Subcutaneous abdominal adipose tissue (tissue), 5 donors: Measurements from ENCODE around the gene CPA4.

ENCODE experiments used
- H3K27ac ChIP-seq: one replicate; pipeline ENCODE4 v1.7.0; 2013; ENCODE audit warnings: low read depth, mild to moderate bottlenecking, inconsistent platforms, low read length, moderate library complexity
- H3K27me3 ChIP-seq, 5 donors: one replicate each; pipeline ENCODE4 v1.7.0; 2013; ENCODE audit warnings: low read length in 5 of 5, inconsistent platforms in 1 of 5; ENCODE audit not compliant: control insufficient read depth in 5 of 5, insufficient read depth in 4 of 5
- H3K36me3 ChIP-seq, 5 donors: one replicate each; pipeline ENCODE4 v1.7.0; 2013; ENCODE audit warnings: low read length in 5 of 5; ENCODE audit not compliant: control insufficient read depth in 5 of 5, insufficient read depth in 5 of 5
- H3K4me1 ChIP-seq, 5 donors: one replicate each; pipeline ENCODE4 v1.7.0; 2013; ENCODE audit warnings: low read length in 5 of 5, mild to moderate bottlenecking in 3 of 5, moderate library complexity in 1 of 5; ENCODE audit not compliant: control insufficient read depth in 5 of 5, insufficient read depth in 5 of 5
- H3K4me3 ChIP-seq, 5 donors: one replicate each; pipeline ENCODE4 v1.7.0; 2013; ENCODE audit warnings: low read length in 5 of 5, low read depth in 1 of 5
- H3K9ac ChIP-seq, 5 donors: one replicate each; pipeline ENCODE4 v1.7.0; 2013; ENCODE audit warnings: low read length in 5 of 5, mild to moderate bottlenecking in 4 of 5, moderate library complexity in 3 of 5
- H3K9me3 ChIP-seq, 5 donors: one replicate each; pipeline ENCODE4 v1.7.0; 2013; ENCODE audit warnings: low read length in 5 of 5; ENCODE audit not compliant: control insufficient read depth in 5 of 5
- donor health status: healthy.
- donor health status: healthy.
- donor health status: healthy.
- donor health status: healthy.
- donor health status: healthy.

The CPA4 gene

DNA sequence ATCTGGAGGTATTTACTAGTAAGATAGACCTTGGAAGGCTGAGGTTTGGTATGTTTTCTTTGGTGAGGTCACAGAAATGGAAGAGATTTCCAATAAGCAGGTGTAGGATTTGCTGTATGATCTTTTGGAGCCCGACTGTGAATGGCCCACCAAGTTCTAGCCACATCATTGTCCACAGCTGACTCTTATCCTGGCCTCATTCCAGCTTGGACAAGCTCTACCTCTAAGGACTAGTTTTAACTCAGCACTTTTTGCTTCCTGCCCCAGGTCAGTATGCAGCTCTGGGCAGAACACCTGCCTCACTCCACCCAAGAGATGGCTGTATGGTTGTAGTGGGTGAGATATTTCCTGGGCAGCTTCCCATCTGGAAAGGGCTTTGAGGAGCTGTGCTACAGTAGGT is 6.1 kb upstream of the CPA4 start:
- Histone ChIP-seq H3K4me1 (peaks cover 0 to under 1% (median 0%) of the 10 kb centered on the region in 5 donors), H3K4me3 (no peak overlapping the region), H3K27me3 (no peaks in the 10 kb centered on the region), H3K9me3 (no peaks in the 10 kb centered on the region), H3K9ac (no peak overlapping the region), H3K36me3 (no peaks in the 10 kb centered on the region), H3K27ac (no peak overlapping the region)

GRCh38 chr7:130288168-130288567 is 4.8 kb upstream of the CPA4 start:
- Histone ChIP-seq H3K36me3 (no peaks in the 10 kb centered on the region), H3K4me1 (peaks cover 0 to 9% (median 4%) of the 10 kb centered on the region in 5 donors), H3K4me3 (no peak overlapping the region), H3K9ac (no peak overlapping the region), H3K27ac (no peak overlapping the region), H3K27me3 (no peaks in the 10 kb centered on the region), H3K9me3 (no peaks in the 10 kb centered on the region)

- Histone ChIP-seq H3K4me1 (peaks cover 0 to 15% (median 8%) of the 10 kb centered on the region in 5 donors), H3K4me3 (no peak overlapping the region), H3K36me3 (no peaks in the 10 kb centered on the region), H3K9me3 (no peaks in the 10 kb centered on the region), H3K27ac (no peak overlapping the region), H3K27me3 (no peaks in the 10 kb centered on the region), H3K9ac (no peak overlapping the region)
These were observed 4.1 kb upstream of the CPA4 start for GRCh38 chr7:130288829-130289228.

- Histone ChIP-seq H3K4me3 (no peak overlapping the region), H3K27ac (no peak overlapping the region), H3K36me3 (no peaks in the 10 kb centered on the region), H3K27me3 (no peaks in the 10 kb centered on the region), H3K9ac (no peak overlapping the region), H3K4me1 (peaks cover 0 to 15% (median 8%) of the 10 kb centered on the region in 5 donors), H3K9me3 (no peaks in the 10 kb centered on the region)
These were observed 3.5 kb upstream of the CPA4 start for GRCh38 chr7:130289478-130289877.

GRCh38 chr7:130290745-130291144 is 2.2 kb upstream of the CPA4 start:
- H3K27me3 ChIP-seq: no peaks in the 10 kb centered on the region
- H3K9me3 ChIP-seq: no peaks in the 10 kb centered on the region
- no peaks in the 10 kb centered on the region for H3K36me3 ChIP-seq
- H3K4me1 ChIP-seq: peaks cover 0 to 15% (median 8%) of the 10 kb centered on the region in 5 donors
- H3K4me3 ChIP-seq: no peak overlapping the region
- H3K27ac ChIP-seq: no peak overlapping the region
- H3K9ac ChIP-seq: no peak overlapping the region

GRCh38 chr7:130293521-130293920 is 560 bp downstream of the CPA4 start:
- no peaks in the 10 kb centered on the region for H3K9me3 ChIP-seq
- no peaks in the 10 kb centered on the region for H3K36me3 ChIP-seq
- H3K9ac ChIP-seq: no peak overlapping the region
- peaks cover 0 to 15% (median 8%) of the 10 kb centered on the region in 5 donors for H3K4me1 ChIP-seq
- H3K4me3 ChIP-seq: no peak overlapping the region
- no peaks in the 10 kb centered on the region for H3K27me3 ChIP-seq
- H3K27ac ChIP-seq: peak overlapping the region; percentile 57

- no peak overlapping the region for H3K4me3 ChIP-seq
- H3K27me3 ChIP-seq: no peaks in the 10 kb centered on the region
- no peaks in the 10 kb centered on the region for H3K9me3 ChIP-seq
- peaks cover 0 to 15% (median 14%) of the 10 kb centered on the region in 5 donors for H3K4me1 ChIP-seq
- no peak overlapping the region for H3K27ac ChIP-seq
- no peaks in the 10 kb centered on the region for H3K36me3 ChIP-seq
- H3K9ac ChIP-seq: no peak overlapping the region
These were observed 1.4 kb downstream of the CPA4 start for GRCh38 chr7:130294314-130294713.

DNA sequence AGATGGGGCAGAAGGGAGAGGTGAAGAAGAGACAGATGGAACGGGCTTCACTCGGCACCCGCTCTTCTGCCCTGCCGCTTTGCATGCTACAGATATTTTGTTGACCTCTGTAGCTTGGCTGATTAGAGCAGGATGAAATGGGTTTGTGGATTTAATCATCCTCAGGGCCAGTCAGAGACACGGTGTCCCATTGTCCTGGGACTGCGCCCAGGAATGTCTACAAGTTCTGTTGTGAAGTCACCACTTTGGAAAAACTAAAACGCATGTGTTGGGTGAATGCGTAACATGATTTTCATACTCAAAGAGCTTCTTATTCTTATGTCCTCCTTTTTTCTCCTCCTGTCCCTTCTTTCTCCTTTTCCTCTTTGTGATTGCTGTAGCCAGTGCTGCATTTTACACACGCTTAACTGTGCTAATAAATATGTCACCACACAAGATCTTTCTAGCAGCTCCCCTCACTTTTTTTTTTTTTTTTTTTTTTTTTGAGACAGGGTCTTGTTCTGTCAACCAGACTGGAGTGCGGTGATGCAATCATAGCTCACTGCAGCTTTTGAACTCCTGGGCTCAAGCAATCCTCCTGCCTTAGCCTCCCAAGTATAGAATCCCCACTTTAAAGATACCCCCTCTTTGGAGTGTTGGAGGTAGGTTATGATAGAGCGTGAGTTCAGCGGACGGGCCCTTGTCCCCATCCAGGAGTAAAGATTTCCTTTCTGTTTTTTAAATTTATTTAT is 3.4 kb downstream of the CPA4 start:
- H3K27me3 ChIP-seq: no peaks in the 10 kb centered on the region
- no peaks in the 10 kb centered on the region for H3K9me3 ChIP-seq
- H3K4me1 ChIP-seq: peaks cover 0 to 15% (median 14%) of the 10 kb centered on the region in 5 donors
- H3K4me3 ChIP-seq: no peak overlapping the region
- H3K27ac ChIP-seq: no peak overlapping the region
- H3K36me3 ChIP-seq: no peaks in the 10 kb centered on the region
- H3K9ac ChIP-seq: no peak overlapping the region

DNA sequence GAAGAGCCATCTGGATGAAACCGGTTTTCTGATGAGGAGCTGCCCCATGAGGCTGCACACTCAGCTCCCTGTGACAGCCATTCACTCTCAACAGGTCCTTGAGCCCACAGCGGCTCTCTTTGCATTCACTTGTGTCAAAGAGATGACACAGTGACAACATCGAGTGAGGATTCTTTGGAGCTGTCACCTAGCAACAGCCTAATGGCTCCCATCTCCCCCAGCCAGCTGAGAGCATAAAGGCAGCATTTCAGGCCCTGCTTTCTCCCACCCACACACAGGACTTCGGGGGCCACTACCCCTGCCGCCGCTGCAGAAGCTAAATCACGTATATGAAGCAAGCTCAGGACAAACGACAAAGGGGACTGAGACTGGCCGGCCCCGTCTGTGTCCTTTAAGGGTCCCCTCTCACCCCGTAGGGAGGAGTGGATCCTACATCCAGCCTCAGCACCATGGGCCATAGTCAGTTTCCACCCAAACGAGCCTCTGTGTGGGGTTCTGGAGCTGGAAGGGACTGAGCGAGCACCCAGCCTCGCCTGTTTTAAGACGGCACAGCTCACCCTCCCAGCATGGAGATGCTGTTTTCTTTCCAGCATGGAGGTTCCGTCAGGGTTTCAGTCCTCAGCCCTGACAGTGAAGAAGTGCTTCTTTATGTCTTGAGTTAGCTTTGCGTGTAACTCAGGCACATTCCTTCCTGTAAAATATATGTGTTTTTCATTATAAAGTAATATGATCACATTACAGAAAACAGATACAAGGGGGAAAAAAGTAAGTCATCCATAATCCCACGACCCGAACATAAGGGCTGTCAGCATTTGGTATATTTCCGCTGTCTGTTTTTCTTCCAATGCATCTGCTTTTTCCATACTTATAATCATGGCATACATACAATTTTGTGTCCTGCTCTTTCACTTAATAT is 4.9 kb downstream of the CPA4 start:
- Histone ChIP-seq H3K4me1 (peaks cover 0 to 22% (median 13%) of the 10 kb centered on the region in 5 donors), H3K9ac (no peak overlapping the region)

More for the DNA sequence above, 4.9 kb downstream of the CPA4 start:
- no peaks in the 10 kb centered on the region for H3K9me3 ChIP-seq
- H3K4me3 ChIP-seq: no peak overlapping the region
- H3K36me3 ChIP-seq: no peaks in the 10 kb centered on the region
- H3K27me3 ChIP-seq: no peaks in the 10 kb centered on the region
- H3K27ac ChIP-seq: no peak overlapping the region
